OCI-LY7 (cell line): ENCODE data around the gene HADHB.

Experiments
- EZH2phosphoT487 ChIP-seq: fragments of 200-600 bp; sonication (generic); IDR thresholded peaks from 2 replicates; pipeline ENCODE4 v1.6.1; 2018; ENCODE audit warnings: low read depth, borderline replicate concordance, mild to moderate bottlenecking, mixed run types, antibody characterized with exemption, low read length, moderate library complexity, mixed read lengths
- TF ChIP-seq, protein P1 (sequence below): fragments of 200-600 bp; sonication (generic); conservative IDR thresholded peaks from 2 replicates; pipeline ENCODE4 v1.5.1; 2014; ENCODE audit warnings: mild to moderate bottlenecking, antibody characterized with exemption, low read length, moderate library complexity, mixed read lengths

DNA sequence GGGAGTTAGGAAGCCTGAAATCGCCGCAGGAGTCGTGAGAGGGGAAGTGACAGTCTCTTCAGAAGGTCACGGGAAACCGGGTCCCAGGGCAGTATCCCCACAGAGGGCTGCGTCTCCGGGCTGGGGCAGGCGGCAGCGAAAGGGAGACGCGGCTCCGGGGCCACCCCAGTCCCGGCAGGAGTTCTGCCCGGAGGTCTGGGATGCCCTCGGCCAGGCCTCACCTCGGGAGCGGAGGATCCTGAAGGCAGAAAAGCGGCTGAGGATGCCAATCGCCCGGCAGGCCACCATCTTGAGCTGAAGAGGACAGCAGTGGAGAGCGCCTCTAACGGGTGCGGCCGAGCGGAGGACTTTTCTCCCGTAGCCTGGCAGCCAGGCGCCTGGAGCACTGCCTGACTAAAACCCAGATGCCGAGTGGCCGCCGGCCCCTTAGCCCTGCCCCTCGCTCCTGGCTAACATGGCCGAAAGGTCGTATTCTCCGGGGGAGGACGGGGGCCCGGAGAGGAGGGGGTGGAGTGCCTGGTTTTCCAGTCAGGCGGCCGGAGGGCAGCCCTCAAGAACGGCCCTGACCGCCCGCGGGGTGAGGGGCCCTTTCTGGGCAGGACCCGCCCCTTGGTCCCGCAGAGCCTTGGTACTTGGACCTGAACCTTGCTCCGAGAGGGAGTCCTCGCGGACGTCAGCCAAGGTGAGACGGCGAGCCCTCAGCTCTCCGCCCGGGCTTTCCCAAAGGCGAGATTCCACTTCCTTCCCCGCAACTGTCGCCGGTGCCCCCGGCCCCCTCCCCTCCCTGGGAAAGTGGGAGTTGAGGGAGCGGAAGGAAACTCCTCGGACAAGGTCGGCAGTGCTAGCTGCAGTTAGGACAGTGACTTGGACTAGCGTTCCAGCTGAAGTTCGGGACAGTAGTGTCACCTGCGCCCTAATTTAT, at the start of gene HADHB, which contains the start of gene HADHA:
- TF ChIP-seq, protein P1, sequence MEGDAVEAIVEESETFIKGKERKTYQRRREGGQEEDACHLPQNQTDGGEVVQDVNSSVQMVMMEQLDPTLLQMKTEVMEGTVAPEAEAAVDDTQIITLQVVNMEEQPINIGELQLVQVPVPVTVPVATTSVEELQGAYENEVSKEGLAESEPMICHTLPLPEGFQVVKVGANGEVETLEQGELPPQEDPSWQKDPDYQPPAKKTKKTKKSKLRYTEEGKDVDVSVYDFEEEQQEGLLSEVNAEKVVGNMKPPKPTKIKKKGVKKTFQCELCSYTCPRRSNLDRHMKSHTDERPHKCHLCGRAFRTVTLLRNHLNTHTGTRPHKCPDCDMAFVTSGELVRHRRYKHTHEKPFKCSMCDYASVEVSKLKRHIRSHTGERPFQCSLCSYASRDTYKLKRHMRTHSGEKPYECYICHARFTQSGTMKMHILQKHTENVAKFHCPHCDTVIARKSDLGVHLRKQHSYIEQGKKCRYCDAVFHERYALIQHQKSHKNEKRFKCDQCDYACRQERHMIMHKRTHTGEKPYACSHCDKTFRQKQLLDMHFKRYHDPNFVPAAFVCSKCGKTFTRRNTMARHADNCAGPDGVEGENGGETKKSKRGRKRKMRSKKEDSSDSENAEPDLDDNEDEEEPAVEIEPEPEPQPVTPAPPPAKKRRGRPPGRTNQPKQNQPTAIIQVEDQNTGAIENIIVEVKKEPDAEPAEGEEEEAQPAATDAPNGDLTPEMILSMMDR = peak; percentile 45
- TF ChIP-seq EZH2phosphoT487 = no peak
